ENCODE measurements around the gene REX1BD. TPM values are rescaled to one million over a fixed set of nuclear protein-coding genes. Genes with fewer than 3 reads are reported as not detected.

Gene REX1BD
- total RNA-seq, 1 donor, result 48.7 TPM

GRCh38 chr19:18612772-18613588, 24.4 kb downstream of the REX1BD start, which contains the start of gene TMEM59L:
TSS of gene TMEM59L (plus strand) at chr19:18612870. CDS start at chr19:18612959, 89 bp downstream.
- Histone ChIP-seq H3K4me3 (ENCODE audit: low read length) (no peak within 1 kb of the TSS), H3K27me3 (ENCODE audit: insufficient read depth, low read length) (peaks cover 65% of the 10 kb centered on the region), H3K9me3 (ENCODE audit: low read depth, low read length) (no peaks in the 10 kb centered on the region), H3K4me1 (ENCODE audit: insufficient read depth, low read length) (peaks cover 9% of the 10 kb centered on the region)

GRCh38 chr19:18613589-18614234, 25.1 kb downstream of the REX1BD start:
- no peak overlapping the region for H3K4me3 ChIP-seq (ENCODE audit: low read length)
- no peaks in the 10 kb centered on the region for H3K9me3 ChIP-seq (ENCODE audit: low read depth, low read length)
- peaks cover 57% of the 10 kb centered on the region for H3K27me3 ChIP-seq (ENCODE audit: insufficient read depth, low read length)
- H3K4me1 ChIP-seq (ENCODE audit: insufficient read depth, low read length), result peaks cover 9% of the 10 kb centered on the region

- Histone ChIP-seq H3K4me3 (ENCODE audit: low read length) (no peak overlapping the region), H3K4me1 (ENCODE audit: insufficient read depth, low read length) (peaks cover 9% of the 10 kb centered on the region), H3K9me3 (ENCODE audit: low read depth, low read length) (no peaks in the 10 kb centered on the region), H3K27me3 (ENCODE audit: insufficient read depth, low read length) (peaks cover 37% of the 10 kb centered on the region)
Measured at GRCh38 chr19:18616023-18616422, 27.4 kb downstream of the REX1BD start.

- no peaks in the 10 kb centered on the region for H3K4me1 ChIP-seq (ENCODE audit: insufficient read depth, low read length)
- peaks cover 24% of the 10 kb centered on the region for H3K27me3 ChIP-seq (ENCODE audit: insufficient read depth, low read length)
- no peak overlapping the region for H3K4me3 ChIP-seq (ENCODE audit: low read length)
- H3K9me3 ChIP-seq (ENCODE audit: low read depth, low read length), result no peaks in the 10 kb centered on the region
Measured at GRCh38 chr19:18617562-18617961, 29.0 kb downstream of the REX1BD start.

GRCh38 chr19:18618236-18618635, 29.6 kb downstream of the REX1BD start:
- Histone ChIP-seq H3K4me3 (ENCODE audit: low read length) (no peak overlapping the region), H3K9me3 (ENCODE audit: low read depth, low read length) (no peaks in the 10 kb centered on the region), H3K27me3 (ENCODE audit: insufficient read depth, low read length) (peaks cover 21% of the 10 kb centered on the region), H3K4me1 (ENCODE audit: insufficient read depth, low read length) (no peaks in the 10 kb centered on the region)

- no peaks in the 10 kb centered on the region for H3K4me1 ChIP-seq (ENCODE audit: insufficient read depth, low read length)
- no peak overlapping the region for H3K4me3 ChIP-seq (ENCODE audit: low read length)
- peaks cover 5% of the 10 kb centered on the region for H3K27me3 ChIP-seq (ENCODE audit: insufficient read depth, low read length)
- no peaks in the 10 kb centered on the region for H3K9me3 ChIP-seq (ENCODE audit: low read depth, low read length)
Measured at GRCh38 chr19:18620311-18620710, 31.7 kb downstream of the REX1BD start.

GRCh38 chr19:18620902-18621301, 32.3 kb downstream of the REX1BD start:
- Histone ChIP-seq H3K9me3 (ENCODE audit: low read depth, low read length) (no peaks in the 10 kb centered on the region), H3K4me3 (ENCODE audit: low read length) (no peak overlapping the region), H3K4me1 (ENCODE audit: insufficient read depth, low read length) (no peaks in the 10 kb centered on the region), H3K27me3 (ENCODE audit: insufficient read depth, low read length) (peaks cover 2% of the 10 kb centered on the region)

GRCh38 chr19:18626906-18627305, 38.3 kb downstream of the REX1BD start:
- no peaks in the 10 kb centered on the region for H3K4me1 ChIP-seq (ENCODE audit: insufficient read depth, low read length)
- no peak overlapping the region for H3K4me3 ChIP-seq (ENCODE audit: low read length)
- no peaks in the 10 kb centered on the region for H3K27me3 ChIP-seq (ENCODE audit: insufficient read depth, low read length)
- no peaks in the 10 kb centered on the region for H3K9me3 ChIP-seq (ENCODE audit: low read depth, low read length)

GRCh38 chr19:18629166-18630088, 40.8 kb downstream of the REX1BD start:
- Histone ChIP-seq H3K4me3 (ENCODE audit: low read length) (no peak overlapping the region), H3K9me3 (ENCODE audit: low read depth, low read length) (no peaks in the 10 kb centered on the region), H3K4me1 (ENCODE audit: insufficient read depth, low read length) (no peaks in the 10 kb centered on the region), H3K27me3 (ENCODE audit: insufficient read depth, low read length) (no peaks in the 10 kb centered on the region)

- peaks cover 18% of the 10 kb centered on the region for H3K4me1 ChIP-seq (ENCODE audit: insufficient read depth, low read length)
- H3K27me3 ChIP-seq (ENCODE audit: insufficient read depth, low read length), result no peaks in the 10 kb centered on the region
- H3K4me3 ChIP-seq (ENCODE audit: low read length), result no peak overlapping the region
- H3K9me3 ChIP-seq (ENCODE audit: low read depth, low read length), result no peaks in the 10 kb centered on the region
Measured at GRCh38 chr19:18633321-18633720, 44.7 kb downstream of the REX1BD start.

- H3K4me3 ChIP-seq (ENCODE audit: low read length), result no peak overlapping the region
- H3K9me3 ChIP-seq (ENCODE audit: low read depth, low read length), result no peaks in the 10 kb centered on the region
- H3K4me1 ChIP-seq (ENCODE audit: insufficient read depth, low read length), result peaks cover 18% of the 10 kb centered on the region
- no peaks in the 10 kb centered on the region for H3K27me3 ChIP-seq (ENCODE audit: insufficient read depth, low read length)
Measured at GRCh38 chr19:18634612-18635297, 46.2 kb downstream of the REX1BD start.

GRCh38 chr19:18635831-18636182, 47.2 kb downstream of the REX1BD start:
- H3K4me3 ChIP-seq (ENCODE audit: low read length), result no peak overlapping the region

GRCh38 chr19:18636183-18636968, 47.8 kb downstream of the REX1BD start:
- H3K27me3 ChIP-seq (ENCODE audit: insufficient read depth, low read length), result no peaks in the 10 kb centered on the region
- H3K4me1 ChIP-seq (ENCODE audit: insufficient read depth, low read length), result peaks cover 18% of the 10 kb centered on the region
- H3K4me3 ChIP-seq (ENCODE audit: low read length), result peak overlapping the region; percentile 41

More at GRCh38 chr19:18635831-18636182, 47.2 kb downstream of the REX1BD start:
- H3K4me1 ChIP-seq (ENCODE audit: insufficient read depth, low read length), result peaks cover 18% of the 10 kb centered on the region
- no peaks in the 10 kb centered on the region for H3K27me3 ChIP-seq (ENCODE audit: insufficient read depth, low read length)
- H3K9me3 ChIP-seq (ENCODE audit: low read depth, low read length), result no peaks in the 10 kb centered on the region

More at GRCh38 chr19:18636183-18636968, 47.8 kb downstream of the REX1BD start:
- H3K9me3 ChIP-seq (ENCODE audit: low read depth, low read length), result no peaks in the 10 kb centered on the region
